GM06990 (cell line): ENCODE measurements around the gene NAB2.
"Not testable (repeated sequence)": the region's sequence is repeated elsewhere in the genome, so short reads cannot be mapped to it uniquely, and the experiment has no call there.

Experiments used
- DNase-seq: peaks from one replicate; pipeline ENCODE4 v3.0.0-alpha.2; 2011; ENCODE audit not compliant: insufficient read length; ENCODE audit errors: extremely low read depth
- H3K27me3 ChIP-seq: replicated peaks from 2 replicates; pipeline ENCODE4 v1.6.0; 2011; ENCODE audit warnings: low read length; ENCODE audit not compliant: control insufficient read depth, insufficient read depth
- H3K36me3 ChIP-seq: 2 replicates; pipeline ENCODE4 v1.5.1; 2011; ENCODE audit warnings: low read length; ENCODE audit not compliant: control insufficient read depth, insufficient read depth
- H3K4me3 ChIP-seq: replicated peaks from 2 replicates; pipeline ENCODE4 v1.5.1; 2011; ENCODE audit warnings: low read depth, mild to moderate bottlenecking, control low read depth, low read length
- TF ChIP-seq, protein P1 (sequence below): IDR thresholded peaks from 2 replicates; pipeline ENCODE4 v1.5.1; 2011; ENCODE audit warnings: low read length, control low read depth, mild to moderate bottlenecking, inconsistent platforms; ENCODE audit not compliant: insufficient read depth, poor library complexity, severe bottlenecking

Gene NAB2

DNA sequence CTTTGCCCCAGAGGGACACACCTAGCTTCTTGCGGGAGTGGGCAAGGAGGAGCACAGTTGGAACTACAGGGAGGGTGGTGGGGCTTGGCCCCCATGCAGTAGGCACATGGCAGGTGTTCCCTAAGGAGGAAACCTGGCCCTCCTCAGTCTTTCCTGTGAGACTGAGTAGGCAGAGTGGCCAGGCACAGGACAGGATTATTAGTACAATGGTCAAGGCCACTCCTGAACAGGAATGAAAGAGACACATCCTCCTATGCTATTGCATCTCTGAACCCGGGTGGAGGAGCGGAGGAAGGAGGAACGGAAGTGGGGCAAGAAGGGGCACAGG lies 39.8 kb upstream of the NAB2 start:
- TF ChIP-seq, protein P1, sequence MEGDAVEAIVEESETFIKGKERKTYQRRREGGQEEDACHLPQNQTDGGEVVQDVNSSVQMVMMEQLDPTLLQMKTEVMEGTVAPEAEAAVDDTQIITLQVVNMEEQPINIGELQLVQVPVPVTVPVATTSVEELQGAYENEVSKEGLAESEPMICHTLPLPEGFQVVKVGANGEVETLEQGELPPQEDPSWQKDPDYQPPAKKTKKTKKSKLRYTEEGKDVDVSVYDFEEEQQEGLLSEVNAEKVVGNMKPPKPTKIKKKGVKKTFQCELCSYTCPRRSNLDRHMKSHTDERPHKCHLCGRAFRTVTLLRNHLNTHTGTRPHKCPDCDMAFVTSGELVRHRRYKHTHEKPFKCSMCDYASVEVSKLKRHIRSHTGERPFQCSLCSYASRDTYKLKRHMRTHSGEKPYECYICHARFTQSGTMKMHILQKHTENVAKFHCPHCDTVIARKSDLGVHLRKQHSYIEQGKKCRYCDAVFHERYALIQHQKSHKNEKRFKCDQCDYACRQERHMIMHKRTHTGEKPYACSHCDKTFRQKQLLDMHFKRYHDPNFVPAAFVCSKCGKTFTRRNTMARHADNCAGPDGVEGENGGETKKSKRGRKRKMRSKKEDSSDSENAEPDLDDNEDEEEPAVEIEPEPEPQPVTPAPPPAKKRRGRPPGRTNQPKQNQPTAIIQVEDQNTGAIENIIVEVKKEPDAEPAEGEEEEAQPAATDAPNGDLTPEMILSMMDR: no peak
- Histone ChIP-seq H3K4me3 (no peak overlapping the region), H3K36me3 (no peaks in the 10 kb centered on the region), H3K27me3 (no peaks in the 10 kb centered on the region)
- DNase-seq: no peak

DNA sequence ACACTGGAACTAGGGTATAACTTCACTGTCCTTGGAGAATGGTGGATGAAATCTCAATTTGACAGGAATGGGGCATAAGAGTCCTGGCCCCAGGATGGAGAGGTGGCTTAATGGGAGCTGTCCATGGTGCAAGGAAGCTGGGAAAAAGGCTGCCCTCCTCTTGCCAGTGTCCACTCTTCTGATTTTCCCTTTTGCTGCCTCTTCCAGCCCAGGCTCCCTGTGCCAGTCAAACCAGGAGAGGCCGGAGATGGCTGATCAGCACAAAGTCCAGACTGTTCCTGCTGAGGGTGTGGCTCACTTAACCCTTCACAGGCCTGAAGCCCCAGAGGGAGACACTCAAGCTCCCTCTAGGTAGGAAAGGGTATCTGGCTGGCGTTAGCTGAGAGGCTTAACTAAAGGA lies 39.0 kb upstream of the NAB2 start, which contains the start of gene MYO1A:
Gene MYO1A (minus strand): TSS at position 240 of the 400 bp plus-strand sequence. CDS start 1,806 bp downstream, outside the sequence.
- Histone ChIP-seq H3K4me3 (no peak within 1 kb of the TSS), H3K27me3 (no peaks in the 10 kb centered on the region), H3K36me3 (no peaks in the 10 kb centered on the region)
- TF ChIP-seq, protein P1: no peak
- DNase-seq: no peak

DNA sequence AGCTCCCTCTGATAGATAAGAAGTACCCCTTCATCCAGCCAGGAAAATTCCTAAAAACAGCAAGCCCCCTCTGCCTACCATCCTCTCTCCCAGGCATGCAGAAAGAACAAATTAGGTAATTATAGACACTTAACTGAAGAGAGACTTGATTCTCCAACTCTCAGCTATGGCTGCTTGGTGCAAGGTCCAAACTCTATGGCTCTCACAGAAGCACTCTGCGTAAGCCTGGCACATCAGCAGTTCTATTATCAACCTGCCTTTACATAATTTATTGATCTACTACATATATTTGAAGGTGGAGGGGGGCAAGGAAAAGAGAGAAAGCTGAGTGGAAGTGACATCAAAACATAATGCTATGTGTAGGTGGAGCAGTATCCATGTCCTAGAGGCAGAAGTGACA lies 37.9 kb upstream of the NAB2 start:
- H3K4me3 ChIP-seq: no peak overlapping the region
- TF ChIP-seq, protein P1: no peak
- no peaks in the 10 kb centered on the region for H3K36me3 ChIP-seq
- DNase-seq: no peak
- no peaks in the 10 kb centered on the region for H3K27me3 ChIP-seq

DNA sequence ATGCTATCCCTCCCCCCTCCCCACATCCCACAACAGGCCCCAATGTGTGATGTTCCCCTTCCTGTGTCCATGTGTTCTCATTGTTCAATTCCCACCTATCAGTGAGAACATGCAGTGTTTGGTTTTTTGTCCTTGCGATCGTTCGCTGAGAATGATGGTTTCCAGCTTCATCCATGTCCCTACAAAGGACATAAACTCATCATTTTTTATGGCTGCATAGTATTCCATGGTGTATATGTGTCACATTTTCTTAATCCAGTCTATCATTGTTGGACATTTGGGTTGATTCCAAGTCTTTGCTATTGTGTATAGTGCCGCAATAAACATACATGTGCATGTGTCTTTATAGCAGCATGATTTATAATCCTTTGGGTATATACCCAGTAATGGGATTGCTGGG lies 35.8 kb upstream of the NAB2 start:
- H3K27me3 ChIP-seq, DNase-seq, H3K36me3 ChIP-seq, H3K4me3 ChIP-seq: not testable (repeated sequence)

DNA sequence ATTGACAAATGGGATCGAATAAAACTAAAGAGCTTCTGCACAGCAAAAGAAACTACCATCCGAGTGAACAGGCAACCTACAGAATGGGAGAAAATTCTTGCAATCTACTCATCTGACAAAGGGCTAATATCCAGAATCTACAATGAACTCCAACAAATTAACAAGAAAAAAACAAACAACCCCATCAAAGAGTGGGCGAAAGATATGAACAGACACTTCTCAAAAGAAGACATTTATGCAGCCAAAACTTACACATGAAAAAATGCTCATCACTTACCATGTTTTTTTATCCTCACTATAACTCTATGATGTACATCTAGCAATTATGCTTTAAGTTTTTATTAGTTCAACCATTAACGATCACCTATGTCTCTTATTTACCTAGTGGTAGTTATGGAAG lies 35.0 kb upstream of the NAB2 start:
- not testable (repeated sequence) for H3K4me3 ChIP-seq, H3K27me3 ChIP-seq, DNase-seq, H3K36me3 ChIP-seq

DNA sequence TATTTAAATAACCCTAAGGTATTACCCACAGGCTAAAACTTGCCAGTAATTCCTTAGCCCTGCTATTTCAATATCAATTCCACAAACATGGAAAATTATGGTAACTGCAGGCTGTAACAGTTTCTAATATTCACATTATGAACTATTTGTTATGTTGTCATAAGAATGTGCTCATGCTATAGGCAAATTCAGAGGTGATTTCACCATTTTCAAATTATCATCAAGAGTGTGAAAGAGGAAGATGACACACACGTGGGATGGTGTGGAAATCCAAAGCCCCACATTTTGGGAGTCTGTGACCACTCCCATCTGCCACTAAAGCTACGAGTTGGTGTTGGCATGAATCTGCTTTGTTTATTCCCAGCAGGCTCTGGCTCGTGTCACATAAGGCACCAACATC lies 33.1 kb upstream of the NAB2 start:
- Histone ChIP-seq H3K4me3 (no peak overlapping the region), H3K36me3 (peaks cover 16% of the 10 kb centered on the region), H3K27me3 (no peaks in the 10 kb centered on the region)
- no peak for DNase-seq
- TF ChIP-seq, protein P1: no peak

DNA sequence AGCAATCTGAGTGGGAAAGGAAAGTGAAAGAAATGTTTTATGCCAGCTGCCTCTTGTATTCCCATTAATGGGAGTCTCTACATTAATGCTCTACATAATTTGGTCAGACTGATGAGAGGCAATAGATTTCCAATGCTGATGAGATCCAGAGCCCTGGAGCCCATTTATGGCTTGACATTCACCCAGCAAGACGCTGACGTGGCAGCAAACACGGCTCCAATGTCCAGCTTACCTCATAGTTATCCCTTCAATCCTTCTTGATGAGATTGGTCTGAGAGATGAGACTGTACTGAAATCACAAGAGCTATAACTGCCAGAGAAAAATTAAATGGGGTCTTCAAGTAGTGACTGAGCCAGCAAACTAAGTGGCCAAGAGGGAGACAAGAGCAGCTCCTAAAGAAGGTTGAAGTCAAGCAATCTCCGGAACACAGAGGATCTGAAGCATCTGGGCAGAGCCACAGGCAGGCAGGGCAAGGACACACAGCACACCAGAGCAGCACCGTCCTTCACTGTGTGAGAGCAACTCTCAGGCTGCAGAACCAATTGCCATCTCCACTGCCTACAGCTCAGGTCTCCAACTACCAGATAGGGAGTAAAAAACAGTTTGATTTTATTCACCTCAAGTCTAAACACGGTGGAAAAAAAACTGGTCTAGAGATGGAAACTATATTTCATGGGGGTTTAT lies 31.7 kb upstream of the NAB2 start:
- TF ChIP-seq, protein P1: no peak
- Histone ChIP-seq H3K4me3 (no peak overlapping the region), H3K36me3 (peaks cover 16% of the 10 kb centered on the region), H3K27me3 (no peaks in the 10 kb centered on the region)
- DNase-seq: no peak
